GM12892 (cell line): ENCODE results near the gene ALKBH4.
"Not testable (repeated sequence)": the region's sequence is repeated elsewhere in the genome, so short reads cannot be mapped to it uniquely, and the experiment has no call there.

Experiments used
- POLR2A ChIP-seq: IDR thresholded peaks from 2 replicates; pipeline ENCODE4 v1.6.1; 2011; ENCODE audit warnings: low read depth, low read length, control low read depth
- POLR2AphosphoS5 ChIP-seq: IDR thresholded peaks from 2 replicates; pipeline ENCODE4 v1.6.1; 2011; ENCODE audit warnings: low read depth, low read length, control low read depth
- TAF1 ChIP-seq: IDR thresholded peaks from 2 replicates; pipeline ENCODE4 v1.6.1; 2011; ENCODE audit warnings: low read depth, mild to moderate bottlenecking, control low read depth, low read length, borderline replicate concordance

- TF ChIP-seq POLR2A, TAF1, POLR2AphosphoS5: not testable (repeated sequence)
Observed at GRCh38 chr7:102505298-102506185, 40.9 kb upstream of the ALKBH4 start.
